H9 (cell line): ENCODE measurements around the gene MGAT5B. TPM values are rescaled to one million over a fixed set of nuclear protein-coding genes. Genes with fewer than 3 reads are reported as not detected.

Experiments
- DNase-seq: peaks from one replicate; pipeline ENCODE4 v3.0.0-alpha.2; 2017
- H2AFZ ChIP-seq: one replicate; pipeline ENCODE4 v1.6.1; 2013; ENCODE audit warnings: mild to moderate bottlenecking, low read length, control low read depth, moderate library complexity
- H2AK5ac ChIP-seq: 2 replicates; pipeline ENCODE4 v1.6.1; 2013; ENCODE audit warnings: low read length, control low read depth, mixed read lengths; ENCODE audit not compliant: insufficient read length
- H2BK120ac ChIP-seq: one replicate; pipeline ENCODE4 v1.6.1; 2013; ENCODE audit warnings: low read depth, mild to moderate bottlenecking, low read length, control low read depth, inconsistent platforms; ENCODE audit not compliant: poor library complexity, severe bottlenecking
- H2BK12ac ChIP-seq: 2 replicates; pipeline ENCODE4 v1.6.1; 2013; ENCODE audit warnings: low read length, control low read depth, mixed read lengths, low read depth; ENCODE audit not compliant: insufficient read length
- H2BK15ac ChIP-seq: 2 replicates; pipeline ENCODE4 v1.6.1; 2013; ENCODE audit warnings: low read depth, low read length, control low read depth
- H2BK20ac ChIP-seq: one replicate; pipeline ENCODE4 v1.6.1; 2013; ENCODE audit warnings: low read depth, mild to moderate bottlenecking, low read length, control low read depth, inconsistent platforms; ENCODE audit not compliant: poor library complexity, severe bottlenecking
- H2BK5ac ChIP-seq: 2 replicates; pipeline ENCODE4 v1.6.1; 2013; ENCODE audit warnings: low read length, control low read depth, mixed read lengths; ENCODE audit not compliant: insufficient read length
- H3K14ac ChIP-seq: 2 replicates; pipeline ENCODE4 v1.6.1; 2013; ENCODE audit warnings: low read length, control low read depth; ENCODE audit not compliant: insufficient read depth
- H3K18ac ChIP-seq: 2 replicates; pipeline ENCODE4 v1.6.1; 2013; ENCODE audit warnings: low read depth, mild to moderate bottlenecking, mixed read lengths, low read length, control low read depth; ENCODE audit not compliant: insufficient read length
- H3K23ac ChIP-seq: 2 replicates; pipeline ENCODE4 v1.6.1; 2013; ENCODE audit warnings: low read length, control low read depth, mixed read lengths, low read depth; ENCODE audit not compliant: insufficient read length
- H3K23me2 ChIP-seq: 2 replicates; pipeline ENCODE4 v1.6.1; 2013; ENCODE audit warnings: low read depth, mild to moderate bottlenecking, mixed read lengths, low read length, control low read depth; ENCODE audit not compliant: insufficient read length, poor library complexity, severe bottlenecking
- H3K27ac ChIP-seq: 2 replicates; pipeline ENCODE4 v1.5.1; 2013; ENCODE audit warnings: low read length, control low read depth, mixed read lengths, low read depth; ENCODE audit not compliant: insufficient read length
- H3K27me3 ChIP-seq: 2 replicates; pipeline ENCODE4 v1.6.1; 2013; ENCODE audit warnings: low read length, control low read depth, inconsistent platforms; ENCODE audit not compliant: insufficient read depth
- H3K4ac ChIP-seq: 2 replicates; pipeline ENCODE4 v1.6.1; 2013; ENCODE audit warnings: low read depth, mild to moderate bottlenecking, control low read depth, inconsistent platforms, low read length, moderate library complexity
- H3K4me1 ChIP-seq: 2 replicates; pipeline ENCODE4 v1.6.1; 2013; ENCODE audit warnings: low read length, control low read depth, inconsistent platforms; ENCODE audit not compliant: insufficient read depth
- H3K4me2 ChIP-seq: 2 replicates; pipeline ENCODE4 v1.6.1; 2013; ENCODE audit warnings: low read length, control low read depth, mixed read lengths; ENCODE audit not compliant: insufficient read length, insufficient read depth
- H3K56ac ChIP-seq: 2 replicates; pipeline ENCODE4 v1.6.1; 2013; ENCODE audit warnings: low read depth, mild to moderate bottlenecking, mixed read lengths, low read length, control low read depth; ENCODE audit not compliant: insufficient read length
- H3K79me1 ChIP-seq: 2 replicates; pipeline ENCODE4 v1.6.1; 2013; ENCODE audit warnings: low read depth, mild to moderate bottlenecking, moderate library complexity, low read length, control low read depth, inconsistent platforms; ENCODE audit not compliant: insufficient read depth, poor library complexity, severe bottlenecking
- H3K79me2 ChIP-seq: 2 replicates; pipeline ENCODE4 v1.6.1; 2013; ENCODE audit warnings: low read length, control low read depth, inconsistent platforms; ENCODE audit not compliant: insufficient read depth
- H3K9ac ChIP-seq: 2 replicates; pipeline ENCODE4 v1.6.1; 2013; ENCODE audit warnings: low read length, control low read depth, mixed read lengths; ENCODE audit not compliant: insufficient read length; ENCODE audit errors: extremely low read depth
- H3K9me3 ChIP-seq: one replicate; pipeline ENCODE4 v1.6.1; 2013; ENCODE audit warnings: low read depth, low read length, inconsistent platforms; ENCODE audit not compliant: control insufficient read depth
- H3T11ph ChIP-seq: one replicate; pipeline ENCODE4 v1.6.1; 2013; ENCODE audit warnings: mild to moderate bottlenecking, low read length, control low read depth, inconsistent platforms
- H4K20me1 ChIP-seq: one replicate; pipeline ENCODE4 v1.6.1; 2013; ENCODE audit not compliant: control insufficient read depth, insufficient read length, insufficient read depth
- H4K5ac ChIP-seq: 2 replicates; pipeline ENCODE4 v1.6.1; 2013; ENCODE audit warnings: low read depth, mild to moderate bottlenecking, mixed read lengths, low read length, control low read depth; ENCODE audit not compliant: insufficient read length
- H4K8ac ChIP-seq: replicated peaks from 2 replicates; pipeline ENCODE4 v1.6.1; 2013; ENCODE audit warnings: low read length, control low read depth, mixed read lengths, low read depth; ENCODE audit not compliant: insufficient read length
- H4K91ac ChIP-seq: 2 replicates; pipeline ENCODE4 v1.6.1; 2013; ENCODE audit warnings: low read depth, mild to moderate bottlenecking, moderate library complexity, mixed read lengths, low read length, control low read depth; ENCODE audit not compliant: insufficient read length
- H3K27ac Mint-ChIP-seq, 3 experiments: 2 replicates in 2 of 3; 3 replicates in 1 of 3; pipeline ENCODE4 v1.8.0; 2020 to 2021; ENCODE audit warnings: mixed read lengths in 3 of 3, mild to moderate bottlenecking in 1 of 3, moderate library complexity in 1 of 3
- H3K27me3 Mint-ChIP-seq: 2 replicates; pipeline ENCODE4 v1.8.0; 2021; ENCODE audit warnings: low read depth, mild to moderate bottlenecking, moderate library complexity, mixed read lengths
- H3K36me3 Mint-ChIP-seq, 3 experiments: 2 replicates in 2 of 3; 3 replicates in 1 of 3; pipeline ENCODE4 v1.8.0; 2020 to 2021; ENCODE audit warnings: low read depth in 3 of 3, mixed read lengths in 3 of 3; ENCODE audit not compliant: insufficient read depth in 1 of 3
- H3K4me1 Mint-ChIP-seq, 2 experiments: 2 replicates each; pipeline ENCODE4 v1.8.0; 2020; ENCODE audit warnings: mixed read lengths in 2 of 2
- H3K4me3 Mint-ChIP-seq, 2 experiments: 2 replicates in 1 of 2; 3 replicates in 1 of 2; pipeline ENCODE4 v1.8.0; 2020 to 2021; ENCODE audit warnings: mild to moderate bottlenecking in 2 of 2, mixed read lengths in 2 of 2, moderate library complexity in 1 of 2
- H3K9me3 Mint-ChIP-seq, 2 experiments: 2 replicates in 1 of 2; 3 replicates in 1 of 2; pipeline ENCODE4 v1.8.0; 2020; ENCODE audit warnings: mild to moderate bottlenecking in 2 of 2, mixed read lengths in 2 of 2, moderate library complexity in 1 of 2
- WGBS: extraction: QIAGEN DNeasy Blood & Tissue Kit; methylation state at CpG from one replicate; pipeline ENCODE4 v1.1.7; 2013; ENCODE audit warnings: missing lambda C conversion rate, low lambda C conversion rate, mixed read lengths; ENCODE audit not compliant: insufficient read length; ENCODE audit errors: extremely low coverage; 5-methylcytosine and 5-hydroxymethylcytosine counted together
- total RNA-seq: library from RNA; stranded (reverse); gene quantifications from 2 replicates; pipeline ENCODE4 v1.2.1, GENCODE V29; 2021
- TF ChIP-seq, protein P1 (sequence below): fragments of 200-600 bp; sonication (generic); conservative IDR thresholded peaks from 3 replicates; pipeline ENCODE4 v1.8.0; 2021; ENCODE audit warnings: antibody characterized with exemption, mild to moderate bottlenecking

MGAT5B gene
- total RNA-seq, 1 experiment from 2014 or later = 4.9 TPM

GRCh38 chr17:76899414-76899813 lies 31.2 kb downstream of the MGAT5B start:
- no peak overlapping the region for H4K91ac ChIP-seq
- no peak overlapping the region for H3K18ac ChIP-seq
- no peak overlapping the region for H2BK5ac ChIP-seq
- H3K79me1 ChIP-seq = no peaks in the 10 kb centered on the region
- no peak overlapping the region for H4K8ac ChIP-seq
- H3K36me3 Mint-ChIP-seq = peaks cover under 1 to 15% (median 3%) of the 10 kb centered on the region in 3 experiments; a peak in 5 of 7 replicates
- no peaks in the 10 kb centered on the region for H3K9me3 ChIP-seq
- no peaks in the 10 kb centered on the region for H3K4me1 Mint-ChIP-seq
- no peak overlapping the region for H2BK120ac ChIP-seq
- H3K56ac ChIP-seq = no peak overlapping the region
- no peaks in the 10 kb centered on the region for H3K27me3 ChIP-seq
- H4K20me1 ChIP-seq = no peaks in the 10 kb centered on the region
- H3K4ac ChIP-seq = no peak overlapping the region
- H3T11ph ChIP-seq = no peak overlapping the region
- no peaks in the 10 kb centered on the region for H3K79me2 ChIP-seq
- no peak overlapping the region for H2AK5ac ChIP-seq
- no CpG with 5 or more reads among the region's 7 CpGs for WGBS
- H3K4me1 ChIP-seq = no peaks in the 10 kb centered on the region
- H4K5ac ChIP-seq = no peak overlapping the region
- peaks cover 7 to 12% of the 10 kb centered on the region in 2 experiments; a peak in 4 of 5 replicates for H3K9me3 Mint-ChIP-seq
- no peaks in the 10 kb centered on the region for H3K23me2 ChIP-seq
- H3K14ac ChIP-seq = no peak overlapping the region
- TF ChIP-seq, protein P1, sequence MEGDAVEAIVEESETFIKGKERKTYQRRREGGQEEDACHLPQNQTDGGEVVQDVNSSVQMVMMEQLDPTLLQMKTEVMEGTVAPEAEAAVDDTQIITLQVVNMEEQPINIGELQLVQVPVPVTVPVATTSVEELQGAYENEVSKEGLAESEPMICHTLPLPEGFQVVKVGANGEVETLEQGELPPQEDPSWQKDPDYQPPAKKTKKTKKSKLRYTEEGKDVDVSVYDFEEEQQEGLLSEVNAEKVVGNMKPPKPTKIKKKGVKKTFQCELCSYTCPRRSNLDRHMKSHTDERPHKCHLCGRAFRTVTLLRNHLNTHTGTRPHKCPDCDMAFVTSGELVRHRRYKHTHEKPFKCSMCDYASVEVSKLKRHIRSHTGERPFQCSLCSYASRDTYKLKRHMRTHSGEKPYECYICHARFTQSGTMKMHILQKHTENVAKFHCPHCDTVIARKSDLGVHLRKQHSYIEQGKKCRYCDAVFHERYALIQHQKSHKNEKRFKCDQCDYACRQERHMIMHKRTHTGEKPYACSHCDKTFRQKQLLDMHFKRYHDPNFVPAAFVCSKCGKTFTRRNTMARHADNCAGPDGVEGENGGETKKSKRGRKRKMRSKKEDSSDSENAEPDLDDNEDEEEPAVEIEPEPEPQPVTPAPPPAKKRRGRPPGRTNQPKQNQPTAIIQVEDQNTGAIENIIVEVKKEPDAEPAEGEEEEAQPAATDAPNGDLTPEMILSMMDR = no peak
- DNase-seq = no peak
- H3K4me3 Mint-ChIP-seq = no peak overlapping the region
- H3K4me2 ChIP-seq = no peak overlapping the region
- H2AFZ ChIP-seq = no peak overlapping the region
- H2BK12ac ChIP-seq = no peak overlapping the region
- no peak overlapping the region for H3K23ac ChIP-seq
- no peak overlapping the region for H3K27ac Mint-ChIP-seq
- no peak overlapping the region for H2BK15ac ChIP-seq
- H2BK20ac ChIP-seq = no peak overlapping the region
- H3K9ac ChIP-seq = no peak overlapping the region
- no peaks in the 10 kb centered on the region for H3K27me3 Mint-ChIP-seq
- H3K27ac ChIP-seq = no peak overlapping the region
